ENCODE results near the gene KANSL3. TPM values are rescaled to one million over a fixed set of nuclear protein-coding genes. Genes with fewer than 3 reads are reported as not detected.

Gene KANSL3
- total and polyA plus RNA-seq, 2 donors (not counting 1 experiment from before 2014, with no cell fraction given), result 22.2 to 56.9 TPM

GRCh38 chr2:96631804-96632435, 6.2 kb downstream of the KANSL3 start:
- H3K79me2 ChIP-seq (ENCODE audit: control insufficient read depth, insufficient read depth, low read length), result peaks cover 50% of the 10 kb centered on the region
- 100% methylated on average over 3 of the region's 4 CpGs for WGBS (ENCODE audit: insufficient coverage)
- H3K4me1 ChIP-seq (ENCODE audit: control insufficient read depth in 2 of 2, insufficient read depth in 2 of 2, low read length in 2 of 2), result peaks cover 12% of the 10 kb centered on the region in 2 donors
- Mint-ChIP-seq H3K27ac (no peak overlapping the region), H3K4me1 (peaks cover 23% of the 10 kb centered on the region), H3K27me3 (no peaks in the 10 kb centered on the region), H3K4me3 (no peak overlapping the region), H3K9me3 (ENCODE audit: insufficient read depth) (no peaks in the 10 kb centered on the region)
- peaks cover 17% of the 10 kb centered on the region for H4K20me1 ChIP-seq (ENCODE audit: control insufficient read depth, insufficient read depth, low read length, poor library complexity, severe bottlenecking)
- H2AFZ ChIP-seq (ENCODE audit: insufficient read depth, low read depth, low read length, poor library complexity, severe bottlenecking), result no peak overlapping the region
- no peaks in the 10 kb centered on the region for H3K9me3 ChIP-seq (ENCODE audit: control extremely low read depth in 1 of 3, control insufficient read depth in 2 of 3, insufficient read depth in 1 of 3, low read length in 2 of 3)
- ChIA-PET CTCF (no interaction called here), POLR2A (no interaction called here)
- peaks cover 26 to 53% of the 10 kb centered on the region in 2 experiments for H3K36me3 ChIP-seq (replicated peaks in 1 of 2; ENCODE audit: control extremely low read depth in 1 of 2, control insufficient read depth in 1 of 2, extremely low read depth in 1 of 2, insufficient read depth in 2 of 2, low read length in 1 of 2)
- H3K9ac ChIP-seq (ENCODE audit: low read length), result no peak overlapping the region
- no peak overlapping the region for H3K4me3 ChIP-seq (ENCODE audit: control extremely low read depth in 1 of 5, extremely low read depth in 1 of 5, insufficient read depth in 1 of 5, low read depth in 2 of 5, low read length in 4 of 5)
- TF ChIP-seq CTCF (IDR thresholded peaks at IDR 0.05), result no peak
- TF ChIP-seq EZH2 (IDR thresholded peaks at IDR 0.05; ENCODE audit: borderline replicate concordance, insufficient read depth, low read depth, low read length, poor library complexity, severe bottlenecking), result no peak
- H3K4me2 ChIP-seq (replicated peaks; ENCODE audit: low read depth, low read length, poor library complexity, severe bottlenecking), result no peak overlapping the region
- no peaks in the 10 kb centered on the region for H3K27me3 ChIP-seq (replicated peaks in 1 of 4; ENCODE audit: control extremely low read depth in 1 of 4, control insufficient read depth in 3 of 4, insufficient read depth in 4 of 4, low read length in 3 of 4)
- no peak for ATAC-seq (ENCODE audit: low read depth)
- no peak for DNase-seq
- H3K27ac ChIP-seq (ENCODE audit: low read length in 2 of 2), result no peak overlapping the region
- intact Hi-C loops (cut with micrococcal nuclease), result loop anchor here (10.0 kb wide), 1 partner anchor 307 kb away; the partner anchor contains the start of gene ITPRIPL1

- H3K4me1 Mint-ChIP-seq, result no peaks in the 10 kb centered on the region
- no peak overlapping the region for H3K27ac Mint-ChIP-seq
- no peaks in the 10 kb centered on the region for H3K9me3 Mint-ChIP-seq (ENCODE audit: insufficient read depth)
- Histone ChIP-seq H3K79me2 (ENCODE audit: control insufficient read depth, insufficient read depth, low read length) (peaks cover 14% of the 10 kb centered on the region), H4K20me1 (ENCODE audit: control insufficient read depth, insufficient read depth, low read length, poor library complexity, severe bottlenecking) (no peaks in the 10 kb centered on the region), H3K4me3 (ENCODE audit: control extremely low read depth in 1 of 5, extremely low read depth in 1 of 5, insufficient read depth in 1 of 5, low read depth in 2 of 5, low read length in 4 of 5) (no peak overlapping the region), H3K36me3 (replicated peaks in 1 of 2; ENCODE audit: control extremely low read depth in 1 of 2, control insufficient read depth in 1 of 2, extremely low read depth in 1 of 2, insufficient read depth in 2 of 2, low read length in 1 of 2) (peaks cover 21 to 46% of the 10 kb centered on the region in 2 experiments), H3K4me1 (ENCODE audit: control insufficient read depth in 2 of 2, insufficient read depth in 2 of 2, low read length in 2 of 2) (no peaks in the 10 kb centered on the region), H3K27ac (ENCODE audit: low read length in 2 of 2) (no peak overlapping the region), H3K9ac (ENCODE audit: low read length) (no peak overlapping the region), H2AFZ (ENCODE audit: insufficient read depth, low read depth, low read length, poor library complexity, severe bottlenecking) (no peak overlapping the region), H3K4me2 (replicated peaks; ENCODE audit: low read depth, low read length, poor library complexity, severe bottlenecking) (no peak overlapping the region), H3K9me3 (ENCODE audit: control extremely low read depth in 1 of 3, control insufficient read depth in 2 of 3, insufficient read depth in 1 of 3, low read length in 2 of 3) (no peaks in the 10 kb centered on the region), H3K27me3 (replicated peaks in 1 of 4; ENCODE audit: control extremely low read depth in 1 of 4, control insufficient read depth in 3 of 4, insufficient read depth in 4 of 4, low read length in 3 of 4) (no peaks in the 10 kb centered on the region)
- ATAC-seq (ENCODE audit: low read depth) (no peak), DNase-seq (no peak)
- intact Hi-C loops (cut with micrococcal nuclease), result no loop called here
- no peak overlapping the region for H3K4me3 Mint-ChIP-seq
- TF ChIP-seq CTCF (IDR thresholded peaks at IDR 0.05) (no peak), EZH2 (IDR thresholded peaks at IDR 0.05; ENCODE audit: borderline replicate concordance, insufficient read depth, low read depth, low read length, poor library complexity, severe bottlenecking) (no peak)
- ChIA-PET POLR2A (no interaction called here), CTCF (no interaction called here)
- 95% methylated on average over 2 of the region's 2 CpGs for WGBS (ENCODE audit: insufficient coverage)
- no peaks in the 10 kb centered on the region for H3K27me3 Mint-ChIP-seq
Measured at GRCh38 chr2:96626553-96626942, 11.6 kb downstream of the KANSL3 start.
